ENCODE data around the gene FAM107A. TPM values are rescaled to one million over a fixed set of nuclear protein-coding genes. Genes with fewer than 3 reads are reported as not detected.

Gene FAM107A
- total RNA-seq, 1 donor from 2014 or later = not detected

DNA sequence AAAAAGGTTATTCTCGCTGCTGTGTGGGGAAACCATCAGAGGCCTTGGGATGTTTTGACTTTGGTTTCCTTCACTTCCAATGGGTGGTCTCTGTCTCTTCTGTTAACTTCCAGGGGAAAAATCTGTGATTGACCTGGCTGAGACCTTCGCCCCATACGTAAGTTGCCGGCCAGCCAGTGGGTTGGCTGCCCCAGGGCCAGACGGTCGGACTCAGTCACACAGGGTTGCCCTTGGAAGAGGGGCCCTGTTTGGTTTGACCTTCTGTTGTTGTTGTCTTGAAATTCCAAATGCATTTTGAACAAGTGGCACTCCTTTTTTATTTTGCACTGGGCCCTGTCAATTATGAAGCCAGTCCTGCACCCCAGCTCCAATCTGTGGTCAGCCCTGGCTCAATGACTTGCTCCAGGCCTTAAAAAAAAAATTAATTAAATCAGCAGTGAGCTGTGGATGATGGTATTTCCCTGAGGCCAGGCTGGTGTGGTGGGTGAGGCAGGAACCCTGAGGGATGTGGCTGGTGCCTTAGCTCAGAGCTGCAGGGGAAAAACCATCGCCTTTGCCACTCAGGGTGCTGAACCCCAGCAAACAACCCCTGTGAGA, 4.5 kb downstream of the FAM107A start:
- H3K9me3 Mint-ChIP-seq (ENCODE audit: unreplicated experiment) = peaks cover 5% of the 10 kb centered on the region
- H3K4me1 Mint-ChIP-seq (ENCODE audit: unreplicated experiment) = peaks cover 12% of the 10 kb centered on the region
- H3K27ac Mint-ChIP-seq (ENCODE audit: unreplicated experiment) = no peak overlapping the region
- TF ChIP-seq, protein P1, sequence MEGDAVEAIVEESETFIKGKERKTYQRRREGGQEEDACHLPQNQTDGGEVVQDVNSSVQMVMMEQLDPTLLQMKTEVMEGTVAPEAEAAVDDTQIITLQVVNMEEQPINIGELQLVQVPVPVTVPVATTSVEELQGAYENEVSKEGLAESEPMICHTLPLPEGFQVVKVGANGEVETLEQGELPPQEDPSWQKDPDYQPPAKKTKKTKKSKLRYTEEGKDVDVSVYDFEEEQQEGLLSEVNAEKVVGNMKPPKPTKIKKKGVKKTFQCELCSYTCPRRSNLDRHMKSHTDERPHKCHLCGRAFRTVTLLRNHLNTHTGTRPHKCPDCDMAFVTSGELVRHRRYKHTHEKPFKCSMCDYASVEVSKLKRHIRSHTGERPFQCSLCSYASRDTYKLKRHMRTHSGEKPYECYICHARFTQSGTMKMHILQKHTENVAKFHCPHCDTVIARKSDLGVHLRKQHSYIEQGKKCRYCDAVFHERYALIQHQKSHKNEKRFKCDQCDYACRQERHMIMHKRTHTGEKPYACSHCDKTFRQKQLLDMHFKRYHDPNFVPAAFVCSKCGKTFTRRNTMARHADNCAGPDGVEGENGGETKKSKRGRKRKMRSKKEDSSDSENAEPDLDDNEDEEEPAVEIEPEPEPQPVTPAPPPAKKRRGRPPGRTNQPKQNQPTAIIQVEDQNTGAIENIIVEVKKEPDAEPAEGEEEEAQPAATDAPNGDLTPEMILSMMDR (IDR thresholded peaks at IDR 0.05) = no peak
- DNase-seq (ENCODE audit: extremely low spot score, unreplicated experiment) = no peak
- no peaks in the 10 kb centered on the region for H3K27me3 Mint-ChIP-seq (ENCODE audit: unreplicated experiment)
- no peaks in the 10 kb centered on the region for H3K36me3 Mint-ChIP-seq (ENCODE audit: unreplicated experiment)
- H3K4me3 Mint-ChIP-seq (ENCODE audit: unreplicated experiment) = no peak overlapping the region

DNA sequence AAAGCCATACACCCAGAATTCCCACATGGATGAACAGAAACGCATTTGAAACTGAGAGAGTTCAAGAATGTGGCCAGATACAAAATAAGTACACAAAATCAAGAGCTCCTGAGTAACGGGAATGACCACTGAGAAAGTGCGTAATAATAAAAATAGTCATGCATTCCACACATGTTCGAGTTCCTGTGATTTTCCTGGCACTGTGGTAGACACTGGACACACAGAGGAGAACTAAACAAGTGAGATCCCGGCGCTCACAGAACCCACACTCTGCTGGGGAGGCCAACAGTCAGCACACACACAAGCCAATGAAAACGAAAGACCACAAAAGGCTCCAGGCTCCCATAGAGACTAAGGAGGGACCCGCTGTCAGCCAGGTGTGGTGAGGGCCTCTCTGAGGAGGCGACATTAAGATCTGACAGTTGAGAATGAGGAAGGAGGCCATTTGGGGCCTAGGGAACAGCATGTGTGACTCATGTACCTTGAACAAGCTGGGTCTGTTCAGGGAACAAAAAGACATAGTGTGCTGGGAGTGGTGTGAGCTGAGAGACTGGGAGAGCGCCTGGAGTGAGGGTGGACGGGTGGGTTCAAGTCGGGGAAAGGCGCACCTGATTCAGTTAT, 5.1 kb downstream of the FAM107A start:
- TF ChIP-seq, protein P1 (IDR thresholded peaks at IDR 0.05) = no peak
- H3K36me3 Mint-ChIP-seq (ENCODE audit: unreplicated experiment) = no peaks in the 10 kb centered on the region
- no peak overlapping the region for H3K27ac Mint-ChIP-seq (ENCODE audit: unreplicated experiment)
- peaks cover 9% of the 10 kb centered on the region for H3K4me1 Mint-ChIP-seq (ENCODE audit: unreplicated experiment)
- no peaks in the 10 kb centered on the region for H3K27me3 Mint-ChIP-seq (ENCODE audit: unreplicated experiment)
- H3K4me3 Mint-ChIP-seq (ENCODE audit: unreplicated experiment) = no peak overlapping the region
- peaks cover 5% of the 10 kb centered on the region for H3K9me3 Mint-ChIP-seq (ENCODE audit: unreplicated experiment)
- no peak for DNase-seq (ENCODE audit: extremely low spot score, unreplicated experiment)

DNA sequence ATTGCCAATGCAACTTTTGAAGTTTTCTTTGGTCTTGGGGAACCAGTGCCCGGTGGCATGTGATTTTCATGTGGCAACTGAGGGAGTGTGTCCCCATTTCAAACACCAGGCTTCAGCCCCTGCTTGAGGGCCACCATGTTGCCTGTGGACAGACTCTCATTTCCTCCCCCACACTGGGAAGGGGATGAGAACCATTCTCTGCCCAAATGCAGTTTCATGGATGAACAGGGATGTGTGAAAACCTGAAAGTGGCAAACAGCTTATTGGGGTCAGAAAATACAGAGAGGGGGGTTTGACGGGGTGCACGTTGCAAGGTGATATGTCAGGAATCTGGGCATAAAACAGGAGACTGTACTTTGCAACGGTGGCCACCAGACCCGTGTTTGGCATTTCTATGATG, 6.3 kb downstream of the FAM107A start:
- no peak overlapping the region for H3K27ac Mint-ChIP-seq (ENCODE audit: unreplicated experiment)
- H3K4me1 Mint-ChIP-seq (ENCODE audit: unreplicated experiment) = peaks cover 9% of the 10 kb centered on the region
- TF ChIP-seq, protein P1 (IDR thresholded peaks at IDR 0.05) = no peak
- no peak overlapping the region for H3K4me3 Mint-ChIP-seq (ENCODE audit: unreplicated experiment)
- no peak for DNase-seq (ENCODE audit: extremely low spot score, unreplicated experiment)
- no peaks in the 10 kb centered on the region for H3K36me3 Mint-ChIP-seq (ENCODE audit: unreplicated experiment)
- H3K9me3 Mint-ChIP-seq (ENCODE audit: unreplicated experiment) = peaks cover 5% of the 10 kb centered on the region
- no peaks in the 10 kb centered on the region for H3K27me3 Mint-ChIP-seq (ENCODE audit: unreplicated experiment)

DNA sequence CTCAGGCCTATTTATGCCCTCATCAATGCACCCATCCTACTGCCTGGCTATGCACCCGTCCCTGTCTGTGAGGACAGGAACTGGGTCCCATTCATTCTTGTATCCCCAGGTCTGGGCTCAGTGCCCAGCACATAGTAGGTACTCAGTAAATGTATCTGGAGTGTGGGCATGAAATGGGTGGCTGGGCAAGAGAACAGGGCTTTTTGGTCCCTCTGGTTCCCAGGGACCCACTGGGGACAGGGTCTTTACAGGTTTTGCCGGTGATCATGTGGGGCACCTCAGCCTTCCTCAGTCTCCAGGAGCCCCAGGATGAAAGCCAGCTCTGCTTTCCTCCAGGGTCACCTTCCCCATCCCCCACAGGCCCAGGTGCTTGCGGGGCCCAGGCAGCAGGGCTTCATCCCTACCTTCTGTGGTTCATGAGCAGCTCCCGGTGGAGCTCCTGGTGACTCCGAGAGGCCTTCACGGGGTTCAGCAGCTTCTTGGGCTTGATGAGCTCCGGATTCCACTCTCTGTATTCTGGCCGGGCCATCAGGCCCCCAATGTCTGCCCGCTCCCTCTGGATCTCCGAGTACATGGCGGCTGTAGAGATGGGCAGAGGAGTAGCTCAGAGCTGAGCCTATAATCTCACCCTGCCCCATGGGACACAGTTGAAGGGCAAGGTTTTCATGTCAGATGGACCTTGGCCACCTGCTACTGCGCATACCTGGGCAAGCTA, 7.7 kb downstream of the FAM107A start:
- Mint-ChIP-seq H3K4me1 (ENCODE audit: unreplicated experiment) (peaks cover 16% of the 10 kb centered on the region), H3K27me3 (ENCODE audit: unreplicated experiment) (no peaks in the 10 kb centered on the region), H3K36me3 (ENCODE audit: unreplicated experiment) (no peaks in the 10 kb centered on the region), H3K4me3 (ENCODE audit: unreplicated experiment) (no peak overlapping the region), H3K9me3 (ENCODE audit: unreplicated experiment) (peaks cover 5% of the 10 kb centered on the region), H3K27ac (ENCODE audit: unreplicated experiment) (no peak overlapping the region)
- TF ChIP-seq, protein P1 (IDR thresholded peaks at IDR 0.05) = no peak
- DNase-seq (ENCODE audit: extremely low spot score, unreplicated experiment) = no peak

Measured in osteocyte (in vitro differentiated cells).